CD4-positive, alpha-beta T cell treated with Interleukin-4 for 1 hour (primary cell): ENCODE results near the gene ZNF775.

Experiments
- DNase-seq, 2 donors: peaks; one replicate each; pipeline ENCODE4 v3.0.0-alpha.2; 2020 to 2022

The ZNF775 gene

GRCh38 chr7:150346922-150347321 lies 32.2 kb upstream of the ZNF775 start:
- DNase-seq: no peak

- no peak for DNase-seq
These were observed 27.4 kb upstream of the ZNF775 start for GRCh38 chr7:150351587-150352194.

GRCh38 chr7:150355666-150356059 lies 23.5 kb upstream of the ZNF775 start:
- DNase-seq: no peak

- peak; percentile 33 to 62 for DNase-seq
These were observed 22.7 kb upstream of the ZNF775 start for GRCh38 chr7:150356265-150356897.

- peak; percentile 64 to 80 for DNase-seq
These were observed 21.9 kb upstream of the ZNF775 start for GRCh38 chr7:150357270-150357669.

GRCh38 chr7:150357771-150358427 lies 21.2 kb upstream of the ZNF775 start:
- DNase-seq: no peak

GRCh38 chr7:150358433-150358832 lies 20.7 kb upstream of the ZNF775 start:
- no peak for DNase-seq

GRCh38 chr7:150358988-150359621 lies 20.0 kb upstream of the ZNF775 start:
- DNase-seq: no peak

- no peak for DNase-seq
These were observed 19.3 kb upstream of the ZNF775 start for GRCh38 chr7:150359622-150360362.

- DNase-seq: no peak
These were observed 18.6 kb upstream of the ZNF775 start for GRCh38 chr7:150360363-150361058.

GRCh38 chr7:150361402-150361801 lies 17.7 kb upstream of the ZNF775 start:
- no peak for DNase-seq

- DNase-seq: no peak
These were observed 17.1 kb upstream of the ZNF775 start for GRCh38 chr7:150361807-150362621.

- DNase-seq: no peak
These were observed 15.8 kb upstream of the ZNF775 start for GRCh38 chr7:150363370-150363769.

- no peak for DNase-seq
These were observed 15.3 kb upstream of the ZNF775 start for GRCh38 chr7:150363872-150364271.

GRCh38 chr7:150365194-150365593 lies 13.9 kb upstream of the ZNF775 start:
- no peak for DNase-seq

- DNase-seq: peak in 1 of 2 donors; percentile 62
These were observed 13.3 kb upstream of the ZNF775 start for GRCh38 chr7:150365673-150366398.

GRCh38 chr7:150367677-150368095 lies 11.4 kb upstream of the ZNF775 start:
- no peak for DNase-seq

- DNase-seq: peak; percentile 81 to 86
These were observed 10.8 kb upstream of the ZNF775 start, which contains the start of gene REPIN1 for GRCh38 chr7:150368096-150368883. TSS of gene REPIN1 (plus strand) at chr7:150368822. CDS start at chr7:150369712, 890 bp downstream.

GRCh38 chr7:150368884-150369747 lies 10.0 kb upstream of the ZNF775 start:
- peak in 1 of 2 donors; percentile 62 for DNase-seq
